Activated CD4-positive, alpha-beta T cell treated with anti-CD3 and anti-CD28 coated beads, Interleukin-2, amount 50 U/mL, for 48 hours (primary cell): ENCODE data around the gene GATAD2B.

ENCODE experiments used
- DNase-seq, 2 experiments: peaks; one replicate each; pipeline ENCODE4 v3.0.0-alpha.2; 2020

GATAD2B gene

DNA sequence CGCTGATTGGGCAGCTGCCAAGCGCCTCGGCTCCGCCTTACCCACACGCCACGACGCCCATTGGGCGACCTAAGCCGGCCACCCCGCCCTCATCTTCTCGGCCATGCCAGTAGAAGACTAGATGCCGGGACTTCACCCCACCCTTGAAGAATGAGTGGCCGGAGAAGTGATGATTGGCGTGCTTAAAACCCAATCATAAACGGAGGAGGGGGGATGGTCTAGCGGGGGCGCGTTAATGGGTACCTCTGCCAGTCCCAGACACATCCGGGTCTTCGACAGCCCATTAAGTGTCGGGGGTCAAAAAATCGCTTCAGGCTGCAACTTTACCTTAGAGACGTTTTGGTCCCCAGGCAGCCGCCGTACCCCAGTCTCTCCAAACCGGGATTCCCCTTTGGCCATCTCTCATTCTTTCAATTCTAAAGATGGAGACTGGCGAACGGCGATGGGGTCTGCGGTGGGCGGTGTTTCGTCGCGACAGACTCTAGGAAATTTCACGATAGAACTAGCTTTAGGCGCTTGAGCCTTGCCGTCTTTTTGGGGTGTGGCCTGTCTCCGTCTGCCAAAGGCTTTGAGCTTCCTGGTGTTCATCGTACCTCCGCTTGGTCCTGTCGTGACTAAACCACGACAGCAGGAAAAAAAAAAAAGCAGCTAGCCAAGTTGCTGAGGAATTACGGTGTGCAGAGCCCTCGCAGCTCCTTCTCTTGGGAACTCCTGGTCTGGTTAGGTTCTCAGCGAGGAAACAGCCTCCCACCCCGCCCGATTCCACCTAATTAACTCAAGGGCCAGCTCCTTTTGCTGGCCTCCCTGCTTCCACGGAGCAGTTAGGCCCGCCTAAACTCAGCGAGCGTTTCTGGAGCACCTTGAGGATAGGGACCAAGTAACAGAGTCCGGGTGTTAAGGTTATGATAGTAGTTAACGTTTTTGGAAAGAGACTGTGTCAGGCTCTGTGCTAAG, at the start of gene GATAD2B:
Gene GATAD2B, minus strand, starts transcription at position 1 of the 954 bp plus-strand sequence. CDS start 94,625 bp downstream, outside the sequence.
- DNase-seq = peak; percentile 98 to 99

DNA sequence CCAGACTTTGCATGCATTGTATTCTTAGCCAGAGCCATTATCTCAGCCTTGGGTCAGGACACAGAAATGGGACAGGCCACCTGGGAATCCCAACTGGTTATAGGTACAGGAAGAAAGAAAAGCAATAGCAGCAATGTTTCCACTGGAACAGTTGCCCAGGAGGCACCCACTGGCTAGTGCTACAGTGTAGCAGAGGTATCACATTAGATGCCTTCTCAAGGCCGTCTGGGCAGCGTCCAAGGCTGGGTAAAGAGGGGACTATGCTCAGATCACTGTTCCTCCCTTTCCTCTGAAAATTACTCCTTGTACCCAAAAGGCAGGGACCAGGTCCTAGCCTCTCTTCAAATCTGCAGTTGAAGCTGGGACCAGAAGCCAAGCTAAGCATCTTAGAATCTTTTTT, 47.6 kb upstream of the GATAD2B start:
- DNase-seq = no peak

DNA sequence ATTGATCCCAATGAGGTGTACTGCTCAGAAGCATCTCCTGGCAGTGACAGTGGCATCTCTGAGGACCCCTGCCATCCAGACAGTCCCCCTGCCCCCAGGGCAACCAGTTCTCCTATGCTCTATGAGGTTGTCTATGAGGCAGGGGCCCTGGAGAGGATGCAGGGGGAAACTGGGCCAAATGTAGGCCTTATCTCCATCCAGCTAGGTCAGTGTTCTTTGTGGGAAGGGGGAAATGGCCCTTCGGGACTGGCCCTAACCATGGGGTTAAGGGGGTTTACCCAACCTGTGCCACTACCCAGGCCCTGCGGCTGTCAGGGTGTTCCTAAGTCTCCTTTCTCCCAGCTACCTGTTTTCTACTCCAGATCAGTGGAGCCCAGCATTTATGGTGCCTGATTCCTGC, 46.2 kb upstream of the GATAD2B start:
- no peak for DNase-seq

DNA sequence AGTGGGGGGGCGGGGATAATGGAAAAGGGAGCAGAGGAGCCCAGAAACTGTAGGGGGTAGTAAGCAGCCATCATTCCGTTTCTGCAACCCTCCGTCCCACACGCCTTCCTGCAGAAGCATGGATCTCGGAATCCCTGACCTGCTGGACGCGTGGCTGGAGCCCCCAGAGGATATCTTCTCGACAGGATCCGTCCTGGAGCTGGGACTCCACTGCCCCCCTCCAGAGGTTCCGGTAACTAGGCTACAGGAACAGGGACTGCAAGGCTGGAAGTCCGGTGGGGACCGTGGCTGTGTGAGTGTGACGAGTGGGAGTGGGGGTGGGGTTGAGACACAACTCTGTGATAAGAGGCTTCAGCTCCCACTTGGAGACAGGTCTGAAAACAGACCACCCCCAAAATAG, 45.6 kb upstream of the GATAD2B start:
- DNase-seq = no peak

DNA sequence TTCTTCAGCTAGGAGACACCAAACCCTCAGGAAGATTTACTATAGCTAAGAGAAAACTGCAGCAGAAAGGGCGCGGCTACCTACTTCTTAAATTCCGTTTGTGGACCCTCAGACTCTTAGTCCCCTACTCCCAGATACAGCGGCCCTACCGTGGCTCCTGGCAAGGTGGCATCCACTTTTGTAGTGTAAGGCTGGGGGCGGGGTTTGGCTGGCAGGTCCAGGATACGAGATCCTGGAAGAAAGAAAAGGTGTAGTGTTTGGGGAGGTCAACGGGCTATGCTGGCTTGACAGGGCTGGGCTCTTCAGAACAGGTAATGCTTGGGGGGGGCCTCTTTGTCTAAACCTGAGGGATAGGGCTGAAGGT, 45.2 kb upstream of the GATAD2B start:
- DNase-seq = no peak

DNA sequence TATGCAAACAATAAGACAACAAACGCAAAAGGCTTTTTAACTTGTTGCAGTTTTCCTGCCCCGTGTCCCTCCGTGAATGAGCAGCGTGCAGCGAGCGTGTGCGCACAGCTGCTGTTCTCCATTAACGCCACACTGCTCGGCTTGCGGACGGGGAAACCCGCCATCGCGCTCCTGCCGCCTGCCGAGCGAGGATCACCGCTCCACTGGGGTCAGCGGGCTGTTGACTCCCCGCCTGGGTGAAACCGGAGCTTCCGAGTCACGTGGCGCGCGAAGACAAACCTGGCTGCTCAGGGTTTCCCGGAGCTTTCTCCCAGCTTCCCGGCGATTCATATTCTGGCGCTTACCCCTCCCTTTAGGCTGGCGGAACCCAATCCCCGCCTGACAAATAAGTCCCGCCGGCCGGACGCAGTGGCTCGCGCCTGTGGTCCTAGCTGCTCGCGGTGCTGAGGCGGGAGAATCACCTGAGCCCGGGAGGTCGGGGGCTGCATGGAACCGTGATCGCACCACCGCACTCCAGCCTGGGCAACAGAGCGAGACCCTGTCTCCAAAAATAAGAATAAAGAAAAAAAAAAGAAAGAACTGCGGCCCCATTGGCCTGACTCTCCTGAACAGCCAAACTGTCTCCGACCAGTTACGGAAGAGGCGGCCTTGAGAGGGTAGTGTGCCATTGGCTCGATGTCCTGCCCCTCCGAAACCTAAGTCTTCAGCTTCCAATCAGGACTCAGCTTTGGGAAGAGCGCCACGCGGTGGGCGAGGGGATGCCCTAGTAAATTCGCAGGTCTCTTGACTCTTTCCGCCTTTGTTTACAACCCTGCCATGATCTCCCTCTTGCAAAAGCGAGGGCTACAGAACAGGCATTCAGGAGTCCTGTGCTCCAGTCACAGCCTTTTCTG, 44.6 kb upstream of the GATAD2B start, which contains the start of gene CREB3L4:
Gene CREB3L4, plus strand, starts transcription at position 796 of the 893 bp plus-strand sequence. CDS start 624 bp downstream, outside the sequence.
- DNase-seq = peak; percentile 79 to 86

DNA sequence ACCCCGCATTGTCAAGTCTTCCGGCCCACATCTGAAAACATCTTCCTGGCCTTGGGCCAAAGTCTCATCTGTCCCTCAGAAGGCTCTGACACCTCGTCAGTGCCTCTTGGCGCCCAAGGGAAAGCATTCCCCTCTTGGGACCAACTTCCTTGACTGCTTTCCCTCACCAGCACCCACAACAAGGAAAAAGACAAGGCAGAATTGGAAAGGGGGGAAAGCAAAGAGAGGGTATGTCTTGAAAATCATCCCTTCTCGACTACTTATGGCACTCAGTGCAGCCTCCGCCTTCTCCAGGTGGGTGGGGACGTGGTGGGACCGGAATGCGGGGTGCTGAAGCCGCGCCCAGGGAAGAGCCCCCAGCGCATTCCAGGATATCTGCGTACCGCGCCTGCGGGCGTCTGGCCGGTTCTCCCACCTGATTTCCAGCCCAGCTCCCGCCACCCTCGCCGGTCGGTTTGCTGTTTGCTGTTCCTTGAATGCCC, 41.1 kb upstream of the GATAD2B start:
- no peak for DNase-seq

DNA sequence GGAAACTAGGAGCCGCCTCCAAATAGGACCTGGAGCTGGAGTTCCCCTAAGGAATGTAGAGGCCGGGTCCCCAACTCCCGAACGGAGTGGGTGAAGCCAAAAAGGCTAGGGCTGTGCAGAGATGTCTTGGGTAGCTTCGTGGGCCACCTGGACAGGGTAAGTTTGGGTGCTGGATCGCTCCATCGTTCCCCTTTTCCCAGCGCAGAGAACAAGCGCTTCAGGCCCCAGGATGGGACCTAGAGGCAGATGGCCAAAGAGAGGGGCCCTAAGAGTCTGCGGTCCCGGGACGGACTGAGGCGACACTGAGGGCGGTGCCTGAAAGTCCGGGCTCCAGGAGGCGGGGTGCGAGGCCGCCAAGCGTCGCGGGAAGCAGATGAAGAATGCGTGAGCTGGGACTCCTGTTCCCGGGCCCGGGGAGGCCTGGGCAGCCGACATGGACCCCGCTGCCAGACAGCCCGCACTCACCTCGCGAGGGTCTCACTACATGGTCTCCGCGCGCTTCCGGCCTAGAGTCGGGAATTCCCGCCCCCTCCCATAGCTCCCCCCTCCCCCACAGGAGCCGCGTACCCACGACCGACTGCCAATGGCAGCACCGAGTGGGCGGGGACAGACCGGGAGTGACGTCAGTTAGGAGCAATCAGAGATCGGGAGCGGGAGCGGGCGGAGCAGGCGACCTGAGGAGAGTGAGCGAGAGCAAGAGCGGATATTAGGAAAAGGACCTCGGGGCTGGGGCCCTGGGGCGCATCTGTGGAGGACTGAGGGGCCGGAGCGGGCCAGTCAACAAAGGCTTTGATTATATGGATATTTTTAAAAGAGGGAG, 40.5 kb upstream of the GATAD2B start, which contains the start of gene SLC39A1:
Gene SLC39A1, minus strand, starts transcription at position 508 of the 820 bp plus-strand sequence. CDS start 822 bp downstream, outside the sequence.
- DNase-seq = peak; percentile 99

DNA sequence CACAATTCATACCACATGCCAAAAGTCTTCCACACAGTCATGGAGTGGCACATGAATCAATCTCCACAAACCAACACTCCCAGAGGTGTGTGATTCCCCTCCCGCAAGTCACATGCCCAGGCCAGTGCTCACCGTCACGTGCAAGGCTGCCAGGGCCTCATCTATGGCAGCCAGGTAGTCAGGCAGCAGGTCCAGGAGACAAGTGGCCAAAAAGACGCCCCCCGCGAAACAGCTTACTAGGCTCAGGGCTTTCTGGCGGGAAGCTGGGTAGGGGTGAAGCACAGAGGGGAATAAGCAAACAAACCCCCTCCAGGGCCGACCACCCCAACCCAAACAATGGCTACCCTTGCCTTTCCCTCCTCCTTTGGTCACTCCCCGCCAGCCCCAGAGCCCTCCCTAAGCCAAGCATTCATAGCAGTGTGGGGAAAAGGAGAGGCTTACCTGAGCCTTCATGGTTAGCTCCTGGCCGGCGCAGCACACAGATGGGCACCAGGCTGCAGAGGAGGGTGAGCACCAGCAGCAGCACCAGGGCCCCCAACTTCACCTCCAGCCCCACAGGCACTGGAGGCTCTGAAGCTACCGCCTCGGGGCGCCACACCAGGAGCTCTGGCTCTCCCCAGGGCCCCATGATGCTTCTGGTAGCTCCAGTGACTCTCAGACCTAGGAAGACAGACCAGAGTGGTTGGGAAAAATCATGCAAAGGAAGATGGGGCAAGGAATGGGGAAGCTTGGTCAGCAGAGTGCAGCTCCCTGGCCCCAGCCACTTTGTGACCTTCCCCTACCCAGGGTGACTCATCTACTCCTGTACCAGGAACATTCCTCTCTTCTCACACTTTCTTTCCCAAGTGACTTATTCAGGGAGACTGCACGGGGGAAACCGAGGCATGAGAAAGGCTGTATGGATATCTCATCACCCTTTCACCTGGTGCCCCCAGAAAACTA, 39.6 kb upstream of the GATAD2B start:
- no peak for DNase-seq

DNA sequence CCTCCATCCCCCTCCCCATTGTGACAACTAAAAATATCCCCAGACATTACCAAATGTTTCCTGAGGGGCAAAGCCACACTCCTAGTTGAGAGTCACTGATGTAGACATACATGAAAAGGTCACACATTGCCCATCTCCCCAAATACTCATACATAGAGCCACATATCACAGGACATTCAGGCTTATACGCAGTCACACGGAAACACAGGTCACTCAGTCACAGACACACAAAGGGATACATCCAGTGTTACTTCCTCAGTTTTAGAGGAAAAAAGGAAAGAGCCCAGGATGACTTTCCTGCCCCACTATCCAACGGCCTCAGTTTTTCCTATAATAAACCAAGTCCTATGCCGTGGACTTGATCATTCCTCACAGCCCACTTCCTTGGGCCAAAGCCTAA, 38.6 kb upstream of the GATAD2B start:
- DNase-seq = no peak

DNA sequence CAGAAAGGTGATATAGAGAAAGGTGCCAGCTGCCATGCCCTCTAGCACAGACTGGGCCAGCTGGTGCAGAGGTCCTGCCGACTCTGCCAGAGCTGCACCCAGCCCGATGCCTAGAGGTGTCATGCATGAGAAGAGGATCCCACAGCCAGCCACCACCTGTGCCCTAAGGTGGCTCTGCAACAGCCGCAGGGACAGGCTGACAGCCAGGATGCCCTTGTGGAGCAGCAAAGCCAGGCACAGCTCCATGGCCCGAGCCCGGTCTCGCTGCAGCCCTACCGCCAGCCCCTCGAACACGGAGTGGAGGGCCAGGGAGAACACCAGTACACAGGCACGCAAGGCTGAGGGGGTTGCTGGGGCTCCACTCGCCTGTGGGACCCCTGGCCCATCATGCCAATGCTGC, 37.4 kb upstream of the GATAD2B start:
- DNase-seq = no peak

DNA sequence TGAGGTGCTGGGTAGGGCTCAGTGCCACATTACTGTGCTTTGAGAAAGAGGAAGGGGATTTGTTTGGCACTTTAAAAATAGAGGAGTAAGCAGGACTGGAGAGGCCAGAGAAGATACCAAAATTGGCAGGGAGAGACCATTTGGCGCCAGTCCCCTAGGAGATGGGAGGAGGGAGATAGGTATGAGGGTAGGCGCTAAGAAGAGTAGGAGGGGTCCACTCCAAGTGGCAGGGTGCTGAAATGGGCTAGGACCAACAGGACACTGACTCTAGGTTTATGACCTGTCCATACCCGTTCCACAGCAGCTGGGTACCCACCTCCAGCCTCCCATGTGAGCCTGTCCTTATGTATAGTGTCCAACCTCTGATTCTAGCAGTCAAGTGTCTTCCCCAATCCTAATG, 36.7 kb upstream of the GATAD2B start:
- DNase-seq = no peak

DNA sequence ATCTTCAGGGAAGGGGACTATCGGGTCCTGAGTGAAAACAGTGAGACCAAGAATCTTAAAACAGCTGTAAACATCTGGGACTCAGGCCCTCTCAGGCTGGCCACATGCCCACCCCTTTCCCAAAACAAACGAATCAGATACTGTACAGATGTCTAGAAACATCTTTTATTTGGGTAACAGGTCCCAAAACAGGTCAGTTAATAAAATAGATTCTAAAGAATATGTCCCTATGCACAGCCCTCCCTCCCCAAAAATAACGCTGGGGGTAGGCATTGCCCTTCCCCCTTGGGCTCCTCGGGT, 36.1 kb upstream of the GATAD2B start:
- no peak for DNase-seq

DNA sequence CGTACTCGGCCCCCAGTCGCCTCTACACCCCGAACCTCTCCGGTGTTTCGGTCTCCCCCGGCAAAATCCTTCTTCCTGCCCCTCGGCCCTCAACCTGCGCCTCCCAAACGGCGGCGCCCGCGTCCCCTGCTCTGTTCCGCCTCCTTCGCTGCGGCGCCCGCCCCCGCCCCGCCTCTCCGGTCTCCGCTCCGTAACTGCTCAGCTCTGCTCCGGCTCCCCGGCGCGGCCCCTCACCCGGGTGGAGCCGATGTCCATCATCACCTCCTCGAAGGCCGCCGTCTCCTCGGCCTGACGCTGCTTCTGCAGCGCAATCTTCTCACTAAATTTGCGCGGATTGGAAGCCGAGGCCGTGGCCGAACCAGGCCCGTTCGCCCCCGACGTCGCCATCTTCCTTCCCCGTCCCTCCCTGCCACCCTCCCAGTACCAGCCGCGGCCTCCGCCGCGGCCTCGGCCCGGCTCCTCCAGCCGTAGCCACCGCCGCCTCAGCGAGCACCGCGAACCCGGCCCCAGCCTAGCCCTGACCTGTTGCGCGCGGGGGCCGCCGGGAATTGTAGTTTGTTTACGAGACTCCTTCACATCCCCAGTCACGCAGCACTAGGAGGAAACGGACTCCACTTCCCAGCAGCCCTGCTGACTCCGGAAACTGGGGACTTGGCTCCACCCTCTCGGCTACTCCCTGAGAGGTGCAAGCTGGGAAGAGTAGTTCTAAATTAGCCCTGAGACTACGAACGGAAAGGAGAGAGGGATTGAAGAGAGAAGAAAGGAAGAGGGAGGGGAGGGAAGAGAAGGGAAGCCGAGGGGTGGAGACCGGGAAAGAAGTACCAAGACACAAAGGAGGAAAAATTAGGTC, 35.6 kb upstream of the GATAD2B start, which contains the start of gene CRTC2:
Gene CRTC2, minus strand, starts transcription at position 502 of the 850 bp plus-strand sequence. Its CDS starts 115 bp downstream, at position 387.
- peak; percentile 98 for DNase-seq

DNA sequence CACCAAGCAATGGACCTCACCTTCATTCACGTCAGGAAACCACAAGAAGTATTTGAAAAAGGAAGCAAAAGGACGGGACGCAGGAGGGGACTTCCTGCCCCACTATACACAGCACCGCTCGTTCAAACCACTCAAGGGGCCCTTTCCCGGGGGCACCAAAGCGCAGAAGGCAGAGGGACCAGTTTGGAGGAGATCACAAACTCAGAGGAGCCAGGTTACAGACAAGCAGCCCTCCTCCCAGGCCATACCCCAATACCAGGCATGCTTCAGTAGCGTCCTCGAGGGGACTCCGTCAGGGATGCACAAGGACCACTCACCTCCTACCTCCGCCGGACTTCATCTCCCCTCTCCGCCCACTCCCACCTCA, 35.0 kb upstream of the GATAD2B start:
- peak in 1 of 2 experiments; percentile 56 for DNase-seq

DNA sequence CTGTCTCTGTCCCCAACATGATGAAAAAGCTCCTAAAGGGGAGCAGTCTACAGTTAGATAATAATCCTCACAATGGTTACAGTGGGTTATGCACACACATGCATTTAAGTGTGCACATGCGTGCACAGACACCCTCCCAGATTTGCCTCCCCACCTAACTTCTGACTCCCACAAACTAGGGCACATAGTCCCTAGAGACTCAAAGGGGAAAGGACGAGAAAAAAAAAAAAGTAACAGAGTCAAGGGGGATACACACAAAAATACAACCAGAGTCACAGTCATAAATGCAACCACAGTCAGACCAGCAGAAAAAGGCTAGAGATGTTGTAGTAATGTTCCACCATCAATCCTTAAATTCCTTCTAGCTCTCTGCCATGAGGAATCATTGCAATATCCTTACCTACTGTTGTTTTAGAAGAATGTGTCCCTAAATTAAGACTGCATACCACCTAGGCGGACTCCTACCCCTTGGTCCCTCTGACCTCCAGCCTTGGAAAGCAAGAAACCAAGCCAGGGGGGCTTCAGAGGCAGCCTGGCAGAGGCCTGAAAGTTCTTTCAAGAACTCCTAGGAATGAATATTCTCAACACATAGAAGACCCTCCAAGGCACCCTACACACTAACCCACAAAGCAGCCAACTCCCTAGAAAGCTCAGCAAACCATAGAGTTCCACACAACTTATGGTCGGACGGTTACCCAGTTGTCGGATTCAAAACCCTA, 34.4 kb upstream of the GATAD2B start:
- DNase-seq = no peak

DNA sequence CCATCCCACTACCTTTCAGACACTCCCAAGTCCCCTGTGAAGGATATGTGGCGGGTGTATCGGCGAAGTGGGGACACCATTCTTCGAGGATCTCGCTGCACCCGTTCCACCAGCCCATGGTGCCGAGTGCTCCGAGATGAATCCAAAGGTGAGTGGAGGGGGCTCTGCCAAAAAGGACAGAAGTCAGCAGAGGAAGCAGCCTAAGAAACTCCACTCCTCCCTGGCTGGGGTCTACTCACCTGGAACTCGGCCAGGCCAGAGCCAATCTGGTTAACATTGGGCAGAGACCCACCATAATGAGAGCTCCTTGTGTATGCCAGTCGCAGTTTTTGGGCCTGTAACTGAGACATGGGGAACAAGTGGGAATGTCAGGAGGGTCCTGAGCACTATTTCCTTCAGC, 32.1 kb upstream of the GATAD2B start:
- no peak for DNase-seq

DNA sequence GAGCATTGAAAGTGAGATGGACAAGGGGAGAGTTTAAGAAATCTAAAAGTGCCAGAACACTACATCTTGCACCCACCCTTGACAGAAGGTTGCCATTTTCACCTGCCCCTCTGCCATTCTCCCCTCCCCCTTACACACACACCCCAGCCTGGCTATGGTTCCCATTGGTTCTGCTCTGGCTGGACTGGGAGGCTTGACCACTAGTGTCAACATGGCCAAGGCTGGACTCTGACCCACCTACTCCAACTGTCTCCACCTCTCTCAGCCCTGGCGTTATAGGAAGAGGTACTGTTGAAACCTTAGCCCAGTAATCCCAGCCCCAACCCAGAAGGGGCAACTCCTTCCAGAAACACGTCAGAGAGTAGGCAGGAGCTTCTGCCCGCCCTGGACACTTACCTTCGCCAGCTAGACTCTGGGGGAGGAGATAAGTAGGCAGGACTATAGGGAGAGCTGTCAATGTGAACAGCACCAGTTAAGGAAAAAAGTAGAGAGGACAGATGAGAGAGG, 31.1 kb upstream of the GATAD2B start:
- no peak for DNase-seq

DNA sequence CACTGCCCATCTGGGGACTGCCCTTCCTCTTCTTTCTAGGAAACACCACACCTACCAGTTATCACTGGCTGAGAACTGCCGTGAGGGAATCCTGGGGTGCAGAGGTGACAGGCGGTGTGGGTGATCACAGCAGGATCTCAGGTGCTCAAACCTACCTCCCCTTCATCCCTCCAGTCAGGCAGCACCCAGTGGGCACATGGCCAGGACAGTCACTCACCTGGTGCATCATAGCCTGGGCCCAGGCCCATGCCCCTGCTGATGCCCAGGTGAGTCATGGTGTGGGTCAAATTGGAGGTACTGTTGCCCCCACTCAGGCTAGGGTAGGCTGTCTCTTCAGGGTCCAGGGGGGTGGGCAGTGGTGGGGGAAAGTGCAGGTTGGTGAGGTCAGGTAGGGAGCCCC, 29.0 kb upstream of the GATAD2B start:
- DNase-seq = no peak
